ENCODE data around the gene PIK3C2G. TPM values are rescaled to one million over a fixed set of nuclear protein-coding genes. Genes with fewer than 3 reads are reported as not detected.

Gene PIK3C2G
- total RNA-seq, 2 experiments from 2014 or later: not detected

GRCh38 chr12:18551701-18552100, 290.4 kb downstream of the PIK3C2G start:
- Histone ChIP-seq H3K36me3 (ENCODE audit: insufficient read depth, low read length) (no peaks in the 10 kb centered on the region), H4K20me1 (ENCODE audit: insufficient read depth, low read length) (no peaks in the 10 kb centered on the region), H3K9me3 (ENCODE audit: low read length) (no peaks in the 10 kb centered on the region), H3K4me2 (ENCODE audit: low read length) (no peak overlapping the region), H3K27ac (ENCODE audit: low read depth, low read length, poor library complexity, severe bottlenecking) (no peak overlapping the region), H3K4me3 (ENCODE audit: low read depth, low read length, poor library complexity, severe bottlenecking) (no peak overlapping the region), H3K4me1 (ENCODE audit: insufficient read depth, low read length, poor library complexity, severe bottlenecking) (no peaks in the 10 kb centered on the region), H3K79me2 (ENCODE audit: insufficient read depth, low read depth, low read length) (no peaks in the 10 kb centered on the region), H3K9me2 (ENCODE audit: insufficient read depth, low read length) (no peaks in the 10 kb centered on the region; the same call in 1 of the 2 replicates), H2AFZ (ENCODE audit: low read length) (no peak overlapping the region)
- intact Hi-C loops (cut with micrococcal nuclease; ENCODE audit: unreplicated experiment): no loop called here
- no peak for DNase-seq (ENCODE audit: low spot score)
- no TSS peak for BruUV-seq (replicated peaks)
- ChIA-PET CTCF (ENCODE audit: unreplicated experiment) (no interaction called here), POLR2A (interaction anchor here (1.0 to 1.2 kb wide), 2 partner anchors 24 to 30 kb away, joined by 3 read pairs; no protein-coding TSS in a partner anchor)
- TF ChIP-seq CTCF (conservative IDR thresholded peaks at IDR 0.05; ENCODE audit: low read length) (no peak), EZH2phosphoT487 (IDR thresholded peaks at IDR 0.05; ENCODE audit: borderline replicate concordance, low read depth, low read length) (no peak)

- no peaks in the 10 kb centered on the region; the same call in 1 of the 2 replicates for H3K9me2 ChIP-seq (ENCODE audit: insufficient read depth, low read length)
- H3K9me3 ChIP-seq (ENCODE audit: low read length): no peaks in the 10 kb centered on the region
- no peak overlapping the region for H2AFZ ChIP-seq (ENCODE audit: low read length)
- CTCF ChIA-PET (ENCODE audit: unreplicated experiment): no interaction called here
- no peak overlapping the region for H3K4me3 ChIP-seq (ENCODE audit: low read depth, low read length, poor library complexity, severe bottlenecking)
- H3K36me3 ChIP-seq (ENCODE audit: insufficient read depth, low read length): no peaks in the 10 kb centered on the region
- BruUV-seq (replicated peaks): no TSS peak
- H3K4me2 ChIP-seq (ENCODE audit: low read length): no peak overlapping the region
- no peak for DNase-seq (ENCODE audit: low spot score)
- peak; percentile 38 for TF ChIP-seq CTCF (conservative IDR thresholded peaks at IDR 0.05; ENCODE audit: low read length)
- no peak for TF ChIP-seq EZH2phosphoT487 (IDR thresholded peaks at IDR 0.05; ENCODE audit: borderline replicate concordance, low read depth, low read length)
- H4K20me1 ChIP-seq (ENCODE audit: insufficient read depth, low read length): no peaks in the 10 kb centered on the region
- H3K79me2 ChIP-seq (ENCODE audit: insufficient read depth, low read depth, low read length): no peaks in the 10 kb centered on the region
- no peaks in the 10 kb centered on the region for H3K4me1 ChIP-seq (ENCODE audit: insufficient read depth, low read length, poor library complexity, severe bottlenecking)
- POLR2A ChIA-PET: interaction anchor here (1.0 to 1.2 kb wide), 2 partner anchors 25 to 31 kb away, joined by 3 read pairs; no protein-coding TSS in a partner anchor
- intact Hi-C loops (cut with micrococcal nuclease; ENCODE audit: unreplicated experiment): no loop called here
- no peak overlapping the region for H3K27ac ChIP-seq (ENCODE audit: low read depth, low read length, poor library complexity, severe bottlenecking)
Observed at GRCh38 chr12:18552829-18553228, 291.5 kb downstream of the PIK3C2G start.

- no peaks in the 10 kb centered on the region for H3K4me1 ChIP-seq (ENCODE audit: insufficient read depth, low read length, poor library complexity, severe bottlenecking)
- BruUV-seq (replicated peaks): no TSS peak
- ChIA-PET CTCF (ENCODE audit: unreplicated experiment) (no interaction called here), POLR2A (interaction anchor here (0.5 to 0.6 kb wide), 2 partner anchors 51 to 1879 kb away, joined by 3 read pairs; no protein-coding TSS in a partner anchor)
- no peaks in the 10 kb centered on the region for H3K79me2 ChIP-seq (ENCODE audit: insufficient read depth, low read depth, low read length)
- no peak overlapping the region for H2AFZ ChIP-seq (ENCODE audit: low read length)
- no peak overlapping the region for H3K27ac ChIP-seq (ENCODE audit: low read depth, low read length, poor library complexity, severe bottlenecking)
- no peak overlapping the region for H3K4me2 ChIP-seq (ENCODE audit: low read length)
- no peaks in the 10 kb centered on the region; the same call in 1 of the 2 replicates for H3K9me2 ChIP-seq (ENCODE audit: insufficient read depth, low read length)
- TF ChIP-seq EZH2phosphoT487 (IDR thresholded peaks at IDR 0.05; ENCODE audit: borderline replicate concordance, low read depth, low read length) (no peak), CTCF (conservative IDR thresholded peaks at IDR 0.05; ENCODE audit: low read length) (no peak)
- DNase-seq (ENCODE audit: low spot score): no peak
- H3K36me3 ChIP-seq (ENCODE audit: insufficient read depth, low read length): no peaks in the 10 kb centered on the region
- intact Hi-C loops (cut with micrococcal nuclease; ENCODE audit: unreplicated experiment): no loop called here
- no peaks in the 10 kb centered on the region for H4K20me1 ChIP-seq (ENCODE audit: insufficient read depth, low read length)
- H3K9me3 ChIP-seq (ENCODE audit: low read length): no peaks in the 10 kb centered on the region
- no peak overlapping the region for H3K4me3 ChIP-seq (ENCODE audit: low read depth, low read length, poor library complexity, severe bottlenecking)
Observed at GRCh38 chr12:18556161-18556560, 294.8 kb downstream of the PIK3C2G start.
